GM21576 (cell line): ENCODE results near the gene ADPRS.

ENCODE experiments used
- ATAC-seq: cut with Tn5 transposase; IDR thresholded peaks from one replicate; pipeline ENCODE4 v1.9.1; 2021; ENCODE audit warnings: mild to moderate bottlenecking, moderate library complexity; ENCODE audit not compliant: unreplicated experiment

Gene ADPRS

GRCh38 chr1:36087233-36088123, 1.2 kb upstream of the ADPRS start:
- ATAC-seq: no peak

- ATAC-seq: peak; percentile 3
Measured at GRCh38 chr1:36088265-36088576, 471 bp upstream of the ADPRS start.

GRCh38 chr1:36089393-36090121, 865 bp downstream of the ADPRS start:
- no peak for ATAC-seq

- no peak for ATAC-seq
Measured at GRCh38 chr1:36091141-36091540, 2.4 kb downstream of the ADPRS start.

- ATAC-seq: no peak
Measured at GRCh38 chr1:36091698-36092097, 3.0 kb downstream of the ADPRS start.

GRCh38 chr1:36092166-36092797, 3.6 kb downstream of the ADPRS start:
- no peak for ATAC-seq

GRCh38 chr1:36092798-36093185, 4.1 kb downstream of the ADPRS start:
- ATAC-seq: no peak

GRCh38 chr1:36093226-36093625, 4.5 kb downstream of the ADPRS start:
- no peak for ATAC-seq

- ATAC-seq: no peak
Measured at GRCh38 chr1:36093929-36094328, 5.2 kb downstream of the ADPRS start.

- ATAC-seq: no peak
Measured at GRCh38 chr1:36094621-36095061, 5.9 kb downstream of the ADPRS start.

- ATAC-seq: no peak
Measured at GRCh38 chr1:36095760-36096405, 7.2 kb downstream of the ADPRS start.

GRCh38 chr1:36096500-36097432, 8.1 kb downstream of the ADPRS start:
- ATAC-seq: no peak

- ATAC-seq: no peak
Measured at GRCh38 chr1:36097693-36098585, 9.2 kb downstream of the ADPRS start.

- ATAC-seq: no peak
Measured at GRCh38 chr1:36098650-36099365, 10.1 kb downstream of the ADPRS start.

- no peak for ATAC-seq
Measured at GRCh38 chr1:36099681-36100341, 11.1 kb downstream of the ADPRS start.

GRCh38 chr1:36100376-36100775, 11.7 kb downstream of the ADPRS start:
- ATAC-seq: no peak

GRCh38 chr1:36101546-36101945, 12.9 kb downstream of the ADPRS start:
- no peak for ATAC-seq

- ATAC-seq: no peak
Measured at GRCh38 chr1:36106269-36106668, 17.6 kb downstream of the ADPRS start.
